ENCODE data around the gene ZNF101.

- TF ChIP-seq POLR2A (IDR thresholded peaks at IDR 0.05) (no peak), CTCF (IDR thresholded peaks at IDR 0.05) (no peak)
Observed at GRCh38 chr19:19662871-19663255, 5.8 kb upstream of the ZNF101 start.
